Neural crest cell (in vitro differentiated cells): ENCODE data around the gene FMN1. TPM values are rescaled to one million over a fixed set of nuclear protein-coding genes. Genes with fewer than 3 reads are reported as not detected.

Experiments used
- DNase-seq: peaks from one replicate; pipeline ENCODE4 v3.0.0; 2021; ENCODE audit warnings: low read depth, mixed read lengths, low spot score
- H3K27ac Mint-ChIP-seq: one replicate; pipeline ENCODE4 v1.8.0; 2021; ENCODE audit warnings: mild to moderate bottlenecking, mixed read lengths; ENCODE audit not compliant: unreplicated experiment
- H3K27me3 Mint-ChIP-seq: 2 replicates; pipeline ENCODE4 v1.8.0; 2021; ENCODE audit warnings: low read depth, mild to moderate bottlenecking, mixed read lengths
- H3K36me3 Mint-ChIP-seq: 2 replicates; pipeline ENCODE4 v1.8.0; 2021; ENCODE audit warnings: low read depth, mild to moderate bottlenecking, mixed read lengths
- H3K4me1 Mint-ChIP-seq: 2 replicates; pipeline ENCODE4 v1.8.0; 2021; ENCODE audit warnings: mixed read lengths
- H3K4me3 Mint-ChIP-seq: one replicate; pipeline ENCODE4 v1.8.0; 2021; ENCODE audit warnings: mild to moderate bottlenecking, mixed read lengths
- H3K9me3 Mint-ChIP-seq: 2 replicates; pipeline ENCODE4 v1.8.0; 2021; ENCODE audit warnings: mixed read lengths
- total RNA-seq: library from RNA; stranded (reverse); gene quantifications from 2 replicates; pipeline ENCODE4 v1.2.1, GENCODE V29; 2021
- TF ChIP-seq, protein P1 (sequence below): fragments of 200-600 bp; sonication (generic); conservative IDR thresholded peaks from 2 replicates; pipeline ENCODE4 v1.5.0; 2021; ENCODE audit warnings: antibody characterized with exemption, mild to moderate bottlenecking

The FMN1 gene
- total RNA-seq, 1 donor from 2014 or later: 0.70 TPM

DNA sequence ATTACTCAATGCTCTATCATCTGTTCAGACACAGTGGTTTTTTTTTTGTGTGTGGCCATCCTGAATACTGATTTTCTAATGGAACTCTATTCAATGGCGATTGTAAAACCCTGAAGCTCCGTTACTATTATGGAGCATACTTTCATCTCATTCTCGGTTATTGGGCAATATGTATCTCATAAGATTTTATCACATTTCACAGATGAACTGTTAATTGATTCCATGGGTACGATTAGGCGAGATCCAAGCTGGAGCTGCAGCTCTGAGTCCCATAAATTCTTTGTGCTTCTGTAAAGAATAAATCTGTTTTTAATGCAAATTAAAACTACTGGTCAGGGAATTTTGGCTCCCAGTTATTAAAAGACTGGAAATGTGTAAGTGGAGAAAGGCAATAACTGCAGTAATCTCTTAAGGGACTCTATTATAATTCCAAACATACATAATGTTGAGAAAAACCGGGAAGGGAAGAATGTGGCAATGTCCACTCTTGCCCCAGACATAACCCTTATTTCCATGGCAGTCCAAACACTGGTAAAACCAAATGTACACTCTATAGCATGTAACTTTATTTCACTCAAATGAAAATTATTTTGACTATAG, 394.5 kb downstream of the FMN1 start:
- no peak for DNase-seq
- Mint-ChIP-seq H3K4me3 (no peak overlapping the region), H3K27ac (no peak overlapping the region), H3K9me3 (peaks cover 12% of the 10 kb centered on the region), H3K4me1 (peaks cover 4% of the 10 kb centered on the region), H3K27me3 (no peaks in the 10 kb centered on the region), H3K36me3 (peaks cover 4% of the 10 kb centered on the region)
- TF ChIP-seq, protein P1, sequence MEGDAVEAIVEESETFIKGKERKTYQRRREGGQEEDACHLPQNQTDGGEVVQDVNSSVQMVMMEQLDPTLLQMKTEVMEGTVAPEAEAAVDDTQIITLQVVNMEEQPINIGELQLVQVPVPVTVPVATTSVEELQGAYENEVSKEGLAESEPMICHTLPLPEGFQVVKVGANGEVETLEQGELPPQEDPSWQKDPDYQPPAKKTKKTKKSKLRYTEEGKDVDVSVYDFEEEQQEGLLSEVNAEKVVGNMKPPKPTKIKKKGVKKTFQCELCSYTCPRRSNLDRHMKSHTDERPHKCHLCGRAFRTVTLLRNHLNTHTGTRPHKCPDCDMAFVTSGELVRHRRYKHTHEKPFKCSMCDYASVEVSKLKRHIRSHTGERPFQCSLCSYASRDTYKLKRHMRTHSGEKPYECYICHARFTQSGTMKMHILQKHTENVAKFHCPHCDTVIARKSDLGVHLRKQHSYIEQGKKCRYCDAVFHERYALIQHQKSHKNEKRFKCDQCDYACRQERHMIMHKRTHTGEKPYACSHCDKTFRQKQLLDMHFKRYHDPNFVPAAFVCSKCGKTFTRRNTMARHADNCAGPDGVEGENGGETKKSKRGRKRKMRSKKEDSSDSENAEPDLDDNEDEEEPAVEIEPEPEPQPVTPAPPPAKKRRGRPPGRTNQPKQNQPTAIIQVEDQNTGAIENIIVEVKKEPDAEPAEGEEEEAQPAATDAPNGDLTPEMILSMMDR: no peak

DNA sequence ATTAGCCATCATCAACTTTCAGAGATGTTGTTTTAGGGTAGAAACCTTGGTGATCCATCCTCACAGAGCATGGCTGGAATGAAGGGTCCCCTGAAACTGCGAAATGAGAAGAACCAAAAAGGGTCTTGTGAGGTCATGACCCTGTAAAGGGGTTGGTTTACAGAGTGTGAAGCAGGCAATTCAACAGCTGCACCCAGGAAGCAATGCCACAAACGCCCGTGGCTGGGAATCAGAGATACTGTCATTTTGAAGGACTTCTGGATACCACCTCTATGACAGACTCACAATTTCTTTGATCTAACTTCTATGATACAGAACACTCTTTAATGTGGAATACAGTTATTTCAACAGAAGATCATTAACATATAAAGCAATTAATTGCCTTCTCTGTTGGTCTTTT, 397.7 kb downstream of the FMN1 start:
- Mint-ChIP-seq H3K4me1 (peaks cover 4% of the 10 kb centered on the region), H3K4me3 (no peak overlapping the region), H3K9me3 (peaks cover under 1% of the 10 kb centered on the region), H3K27me3 (no peaks in the 10 kb centered on the region), H3K27ac (no peak overlapping the region), H3K36me3 (no peaks in the 10 kb centered on the region)
- DNase-seq: no peak
- TF ChIP-seq, protein P1: no peak

DNA sequence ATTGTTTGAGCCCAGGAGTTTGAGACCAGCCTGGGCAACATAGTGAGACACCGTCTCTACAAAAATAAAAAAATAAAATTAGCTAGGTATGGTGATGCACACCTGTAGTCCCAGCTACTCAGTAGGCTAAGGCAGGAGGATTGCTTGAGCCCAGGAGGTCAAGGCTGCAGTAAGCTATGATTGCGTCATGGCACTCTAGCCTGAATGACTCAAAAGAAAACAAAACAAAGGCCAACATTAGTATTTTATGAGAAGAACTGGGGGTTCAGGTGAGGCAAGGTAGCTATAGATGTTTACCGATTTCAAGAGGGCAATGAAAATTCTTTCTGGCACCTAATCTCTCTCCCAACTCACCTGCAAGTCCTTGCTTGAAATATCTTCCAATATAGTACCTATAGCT, 399.5 kb downstream of the FMN1 start:
- no peaks in the 10 kb centered on the region for H3K27me3 Mint-ChIP-seq
- H3K4me1 Mint-ChIP-seq: peaks cover 4% of the 10 kb centered on the region
- H3K27ac Mint-ChIP-seq: no peak overlapping the region
- peaks cover 3% of the 10 kb centered on the region for H3K9me3 Mint-ChIP-seq
- no peak for DNase-seq
- no peak overlapping the region for H3K4me3 Mint-ChIP-seq
- no peaks in the 10 kb centered on the region for H3K36me3 Mint-ChIP-seq
- TF ChIP-seq, protein P1: no peak

DNA sequence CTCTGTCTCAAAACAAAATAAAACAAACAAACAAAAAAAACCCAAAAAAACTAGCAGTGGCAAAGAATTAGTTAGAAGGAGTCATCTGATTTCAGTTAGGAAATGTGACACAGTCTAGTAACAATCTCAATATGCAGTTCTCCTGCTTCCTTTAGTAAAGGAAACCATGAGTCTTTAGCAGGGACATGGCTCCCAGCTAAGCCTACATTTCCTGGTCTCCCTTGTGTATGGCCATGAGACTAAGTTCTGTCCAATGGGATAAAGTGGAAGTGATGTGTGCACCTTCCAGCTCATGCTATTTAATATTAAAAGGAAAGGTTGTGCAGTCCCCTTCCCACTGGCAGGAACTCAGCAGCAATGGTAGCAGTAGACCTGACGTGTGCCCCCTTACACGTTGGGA, 402.1 kb downstream of the FMN1 start:
- no peak overlapping the region for H3K4me3 Mint-ChIP-seq
- H3K4me1 Mint-ChIP-seq: peaks cover 4% of the 10 kb centered on the region
- no peak for DNase-seq
- no peak overlapping the region for H3K27ac Mint-ChIP-seq
- H3K27me3 Mint-ChIP-seq: no peaks in the 10 kb centered on the region
- TF ChIP-seq, protein P1: no peak
- H3K36me3 Mint-ChIP-seq: no peaks in the 10 kb centered on the region
- peaks cover 3% of the 10 kb centered on the region for H3K9me3 Mint-ChIP-seq

DNA sequence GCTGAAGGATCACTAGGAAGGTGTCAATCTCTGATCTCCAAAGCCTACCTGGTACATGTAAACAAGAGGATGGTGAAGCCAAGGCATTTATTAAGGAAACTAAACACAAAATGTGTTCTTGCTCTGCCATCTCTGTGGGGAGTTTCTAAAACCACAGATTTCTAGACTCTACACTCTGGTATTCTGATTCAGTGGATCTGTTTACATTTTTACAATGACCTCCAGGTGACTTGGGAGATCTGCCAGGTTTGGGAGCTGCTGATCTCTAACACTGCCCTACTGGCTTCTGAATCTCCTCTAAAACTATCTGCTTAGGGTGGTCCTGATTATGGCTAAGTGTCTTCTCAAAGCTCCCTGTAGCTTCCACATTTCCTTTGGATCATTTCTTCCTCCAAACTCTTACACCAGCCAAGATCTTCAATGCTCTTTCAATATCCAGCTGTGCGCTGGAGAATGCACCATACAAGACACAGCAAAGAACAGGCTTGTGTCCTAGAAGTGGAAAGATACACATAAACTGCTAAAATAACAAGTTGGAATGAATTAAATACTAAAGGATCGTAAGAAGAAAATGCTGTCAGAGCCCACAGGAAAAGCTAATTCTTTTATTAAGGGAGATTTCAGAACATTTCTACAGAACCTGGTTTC, 404.0 kb downstream of the FMN1 start:
- Mint-ChIP-seq H3K4me3 (no peak overlapping the region), H3K27me3 (no peaks in the 10 kb centered on the region), H3K27ac (no peak overlapping the region), H3K36me3 (no peaks in the 10 kb centered on the region), H3K4me1 (no peaks in the 10 kb centered on the region), H3K9me3 (peaks cover 3% of the 10 kb centered on the region)
- no peak for DNase-seq
- TF ChIP-seq, protein P1: no peak
